Hepatocyte (in vitro differentiated cells): ENCODE measurements around the gene CHFR. TPM values are rescaled to one million over a fixed set of nuclear protein-coding genes. Genes with fewer than 3 reads are reported as not detected.
"Not testable (repeated sequence)": the region's sequence is repeated elsewhere in the genome, so short reads cannot be mapped to it uniquely, and the experiment has no call there.

Experiments
- DNase-seq: peaks from one replicate; pipeline ENCODE4 v3.0.0-alpha.2; 2016; ENCODE audit warnings: low spot score
- H2AFZ ChIP-seq: fragments of 200-600 bp; sonication (generic); 2 replicates; pipeline ENCODE4 v1.6.0; 2016; ENCODE audit warnings: antibody characterized with exemption, mild to moderate bottlenecking
- H3K27ac ChIP-seq: fragments of 200-600 bp; sonication (generic); 2 replicates; pipeline ENCODE4 v1.5.1; 2016; ENCODE audit warnings: mild to moderate bottlenecking
- H3K27me3 ChIP-seq: fragments of 200-600 bp; sonication (generic); 2 replicates; pipeline ENCODE4 v1.6.1; 2016
- H3K36me3 ChIP-seq: fragments of 200-600 bp; sonication (generic); replicated peaks from 2 replicates; pipeline ENCODE4 v1.5.1; 2016; ENCODE audit warnings: low read depth; ENCODE audit not compliant: insufficient read depth
- H3K4me1 ChIP-seq: fragments of 200-600 bp; sonication (generic); 2 replicates; pipeline ENCODE4 v1.5.1; 2016; ENCODE audit warnings: mild to moderate bottlenecking, moderate library complexity; ENCODE audit not compliant: insufficient read depth
- H3K4me2 ChIP-seq: fragments of 200-600 bp; sonication (generic); 2 replicates; pipeline ENCODE4 v1.6.0; 2016
- H3K4me3 ChIP-seq: fragments of 200-600 bp; sonication (generic); 2 replicates; pipeline ENCODE4 v1.5.1; 2016; ENCODE audit warnings: mild to moderate bottlenecking
- H3K79me2 ChIP-seq: fragments of 200-600 bp; sonication (generic); 2 replicates; pipeline ENCODE4 v1.6.0; 2017; ENCODE audit warnings: mild to moderate bottlenecking
- H3K9me2 ChIP-seq: fragments of 200-600 bp; sonication (generic); replicated peaks from 2 replicates; pipeline ENCODE4 v1.6.0; 2017; ENCODE audit warnings: mild to moderate bottlenecking; ENCODE audit not compliant: insufficient read depth
- H3K9me3 ChIP-seq: fragments of 200-600 bp; sonication (generic); 2 replicates; pipeline ENCODE4 v1.5.1; 2016; ENCODE audit warnings: low read depth, mild to moderate bottlenecking
- H4K20me1 ChIP-seq: fragments of 200-600 bp; sonication (generic); 2 replicates; pipeline ENCODE4 v1.6.0; 2016; ENCODE audit warnings: mild to moderate bottlenecking; ENCODE audit not compliant: insufficient read depth, poor library complexity, severe bottlenecking
- CTCF ChIP-seq: fragments of 200-600 bp; sonication (generic); IDR thresholded peaks from 2 replicates; pipeline ENCODE4 v1.5.1; 2016; ENCODE audit warnings: antibody characterized with exemption, mild to moderate bottlenecking; ENCODE audit not compliant: poor library complexity
- EZH2 ChIP-seq: fragments of 200-600 bp; sonication (generic); IDR thresholded peaks from 2 replicates; pipeline ENCODE4 v1.6.1; 2016; ENCODE audit warnings: antibody characterized with exemption, mild to moderate bottlenecking, borderline replicate concordance
- EZH2phosphoT487 ChIP-seq: fragments of 200-600 bp; sonication (generic); IDR thresholded peaks from one replicate; pipeline ENCODE4 v1.6.1; 2018; ENCODE audit warnings: antibody characterized with exemption, mild to moderate bottlenecking, low read depth, moderate library complexity; ENCODE audit not compliant: unreplicated experiment, severe bottlenecking
- WGBS: methylation state at CpG from one replicate; pipeline ENCODE4 v1.1.6; 2016; ENCODE audit warnings: low lambda C conversion rate; ENCODE audit errors: missing lambda C conversion rate; 5-methylcytosine and 5-hydroxymethylcytosine counted together
- polyA plus RNA-seq: library from polyadenylated mRNA; unstranded; fragments of >200 nt; fragmentation: Nextera tagmentation; extraction: Ambion mirVana; gene quantifications from 2 replicates; pipeline ENCODE4 v1.2.1, GENCODE V29; 2016
- total RNA-seq: library from RNA; depleted of rRNA; stranded (reverse); fragments of >200 nt; gene quantifications from 2 replicates; pipeline ENCODE4 v1.2.3, GENCODE V29; 2014

Gene CHFR
- total RNA-seq (33.4 and 37.6 TPM in 2 replicates), polyA plus RNA-seq (36.2 and 36.8 TPM in 2 replicates)

GRCh38 chr12:132887513-132888351, at the start of gene CHFR:
Gene CHFR, minus strand, starts transcription at chr12:132887605. Its CDS starts 277 bp downstream, at chr12:132887328.
- peak within 1 kb of the TSS; percentile 89 for H2AFZ ChIP-seq
- H3K9me3 ChIP-seq = no peaks in the 10 kb centered on the region
- peaks cover 5% of the 10 kb centered on the region for H3K4me1 ChIP-seq
- no peaks in the 10 kb centered on the region for H3K36me3 ChIP-seq
- TF ChIP-seq EZH2 (no peak), CTCF (no peak), EZH2phosphoT487 (no peak)
- H4K20me1 ChIP-seq = no peaks in the 10 kb centered on the region
- 6% methylated on average over 78 of the region's 84 CpGs for WGBS
- peak; percentile 99 for DNase-seq
- peak within 1 kb of the TSS; percentile 93 for H3K4me3 ChIP-seq
- H3K79me2 ChIP-seq = peaks cover 34% of the 10 kb centered on the region
- H3K4me2 ChIP-seq = peak within 1 kb of the TSS; percentile 83
- H3K27me3 ChIP-seq = no peaks in the 10 kb centered on the region
- H3K27ac ChIP-seq = peak within 1 kb of the TSS; percentile 95
- H3K9me2 ChIP-seq = no peaks in the 10 kb centered on the region

GRCh38 chr12:132936921-132937320, 49.5 kb upstream of the CHFR start:
- not testable (repeated sequence) for H4K20me1 ChIP-seq, H3K36me3 ChIP-seq, H3K27me3 ChIP-seq, H3K27ac ChIP-seq, H3K9me2 ChIP-seq, H3K4me3 ChIP-seq, H2AFZ ChIP-seq, DNase-seq, H3K4me2 ChIP-seq, H3K4me1 ChIP-seq, H3K79me2 ChIP-seq
- H3K9me3 ChIP-seq = peaks cover 29% of the 10 kb centered on the region
- 94% methylated on average over 8 of the region's 8 CpGs for WGBS

GRCh38 chr12:132936163-132936562, 48.8 kb upstream of the CHFR start:
- TF ChIP-seq EZH2phosphoT487 (no peak), CTCF (no peak), EZH2 (no peak)
- Histone ChIP-seq H3K4me2 (no peak overlapping the region), H2AFZ (no peak overlapping the region), H3K79me2 (no peaks in the 10 kb centered on the region), H4K20me1 (no peaks in the 10 kb centered on the region), H3K9me3 (peaks cover 33% of the 10 kb centered on the region), H3K27me3 (no peaks in the 10 kb centered on the region), H3K36me3 (peaks cover 3% of the 10 kb centered on the region), H3K27ac (no peak overlapping the region), H3K4me3 (peak overlapping the region; percentile 9), H3K4me1 (no peaks in the 10 kb centered on the region), H3K9me2 (no peaks in the 10 kb centered on the region)
- DNase-seq = no peak
- 100% methylated on average over 2 of the region's 2 CpGs for WGBS

- H2AFZ ChIP-seq = no peak overlapping the region
- no peaks in the 10 kb centered on the region for H3K79me2 ChIP-seq
- H3K27me3 ChIP-seq = no peaks in the 10 kb centered on the region
- H3K9me3 ChIP-seq = peaks cover 85% of the 10 kb centered on the region
- peak overlapping the region; percentile 13 for H3K4me3 ChIP-seq
- H3K36me3 ChIP-seq = peaks cover 27% of the 10 kb centered on the region
- 100% methylated on average over 6 of the region's 6 CpGs for WGBS
- no peaks in the 10 kb centered on the region for H4K20me1 ChIP-seq
- H3K27ac ChIP-seq = no peak overlapping the region
- H3K4me2 ChIP-seq = no peak overlapping the region
- no peaks in the 10 kb centered on the region for H3K9me2 ChIP-seq
- no peak for DNase-seq
- H3K4me1 ChIP-seq = no peaks in the 10 kb centered on the region
- TF ChIP-seq EZH2phosphoT487 = no peak
- no peak for TF ChIP-seq EZH2
Measured at GRCh38 chr12:132926415-132926833, 39.0 kb upstream of the CHFR start.
